ENCODE results near the gene CERK.

DNA sequence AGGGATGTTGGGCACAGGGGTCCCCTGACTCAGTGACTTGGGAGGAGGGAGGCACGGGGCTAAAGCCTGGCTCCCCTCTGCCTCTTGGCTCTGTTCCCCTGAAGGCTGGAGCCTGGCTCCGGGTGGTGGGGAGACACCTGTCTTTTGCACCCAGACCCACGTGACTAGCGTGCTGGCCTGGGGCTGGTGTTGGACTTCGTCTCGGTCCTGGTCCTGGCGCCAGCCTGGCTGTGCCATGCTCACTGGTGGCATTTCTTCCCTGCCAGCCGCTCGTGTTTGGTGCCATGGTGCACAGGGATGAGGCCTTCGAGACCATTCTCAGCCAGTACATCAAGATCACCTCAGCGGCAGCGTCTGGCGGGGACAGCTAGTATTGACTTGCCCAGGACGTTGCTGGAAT, 61.2 kb downstream of the CERK start:
- TF ChIP-seq POLR2A (IDR thresholded peaks at IDR 0.05) (no peak), EP300 (IDR thresholded peaks at IDR 0.05) (no peak)
- TF ChIP-seq, protein P1, sequence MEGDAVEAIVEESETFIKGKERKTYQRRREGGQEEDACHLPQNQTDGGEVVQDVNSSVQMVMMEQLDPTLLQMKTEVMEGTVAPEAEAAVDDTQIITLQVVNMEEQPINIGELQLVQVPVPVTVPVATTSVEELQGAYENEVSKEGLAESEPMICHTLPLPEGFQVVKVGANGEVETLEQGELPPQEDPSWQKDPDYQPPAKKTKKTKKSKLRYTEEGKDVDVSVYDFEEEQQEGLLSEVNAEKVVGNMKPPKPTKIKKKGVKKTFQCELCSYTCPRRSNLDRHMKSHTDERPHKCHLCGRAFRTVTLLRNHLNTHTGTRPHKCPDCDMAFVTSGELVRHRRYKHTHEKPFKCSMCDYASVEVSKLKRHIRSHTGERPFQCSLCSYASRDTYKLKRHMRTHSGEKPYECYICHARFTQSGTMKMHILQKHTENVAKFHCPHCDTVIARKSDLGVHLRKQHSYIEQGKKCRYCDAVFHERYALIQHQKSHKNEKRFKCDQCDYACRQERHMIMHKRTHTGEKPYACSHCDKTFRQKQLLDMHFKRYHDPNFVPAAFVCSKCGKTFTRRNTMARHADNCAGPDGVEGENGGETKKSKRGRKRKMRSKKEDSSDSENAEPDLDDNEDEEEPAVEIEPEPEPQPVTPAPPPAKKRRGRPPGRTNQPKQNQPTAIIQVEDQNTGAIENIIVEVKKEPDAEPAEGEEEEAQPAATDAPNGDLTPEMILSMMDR (IDR thresholded peaks at IDR 0.05), result no peak
